GM19099 (cell line): ENCODE data around the gene TFPI2.

Experiments
- POLR2A ChIP-seq: IDR thresholded peaks from 3 replicates; pipeline ENCODE4 v1.6.1; 2011; ENCODE audit warnings: low read depth; ENCODE audit not compliant: insufficient read length; ENCODE audit errors: extremely low read depth

Gene TFPI2

GRCh38 chr7:93877742-93878141 lies 12.8 kb downstream of the TFPI2 start:
- no peak for TF ChIP-seq POLR2A

GRCh38 chr7:93873998-93874574 lies 16.5 kb downstream of the TFPI2 start:
- TF ChIP-seq POLR2A, result no peak

DNA sequence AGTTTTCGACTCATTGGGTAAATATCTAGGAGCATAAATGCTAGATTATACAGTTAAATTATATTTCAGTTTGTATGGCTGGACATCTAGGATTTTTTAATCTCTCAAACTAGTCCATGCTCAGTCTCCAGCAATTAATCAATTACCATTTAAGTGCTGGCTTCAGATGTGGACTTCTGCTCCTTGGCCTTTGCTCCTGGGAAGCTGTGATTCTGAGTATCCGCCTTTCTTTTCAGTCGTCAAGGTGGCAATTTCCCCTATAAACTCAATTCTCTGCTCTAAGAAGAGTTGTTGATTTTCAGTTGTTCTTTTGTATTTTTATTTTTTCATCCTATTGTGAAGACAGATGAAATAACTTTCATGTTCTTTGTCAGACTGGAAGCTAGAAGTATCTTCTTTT lies 23.7 kb downstream of the TFPI2 start:
- TF ChIP-seq POLR2A, result no peak

DNA sequence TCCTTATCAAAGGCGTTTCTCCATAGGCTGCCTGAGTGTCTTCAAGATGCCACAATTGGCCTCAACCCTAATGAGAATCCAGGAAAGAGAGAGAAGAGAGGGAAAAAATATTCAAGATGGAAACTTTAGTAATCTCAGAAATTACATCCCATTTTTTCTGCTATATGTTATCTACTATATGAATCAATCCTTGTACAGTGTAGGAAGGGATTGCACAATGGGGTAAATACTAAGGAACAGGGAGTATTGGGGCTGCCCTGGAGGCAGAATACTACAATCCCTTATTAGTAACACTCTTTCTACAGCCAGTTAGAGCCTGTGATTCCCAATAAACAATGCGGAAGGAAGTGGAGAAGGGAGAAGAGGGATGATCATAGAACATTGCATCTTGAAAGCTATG lies 27.9 kb downstream of the TFPI2 start:
- no peak for TF ChIP-seq POLR2A

DNA sequence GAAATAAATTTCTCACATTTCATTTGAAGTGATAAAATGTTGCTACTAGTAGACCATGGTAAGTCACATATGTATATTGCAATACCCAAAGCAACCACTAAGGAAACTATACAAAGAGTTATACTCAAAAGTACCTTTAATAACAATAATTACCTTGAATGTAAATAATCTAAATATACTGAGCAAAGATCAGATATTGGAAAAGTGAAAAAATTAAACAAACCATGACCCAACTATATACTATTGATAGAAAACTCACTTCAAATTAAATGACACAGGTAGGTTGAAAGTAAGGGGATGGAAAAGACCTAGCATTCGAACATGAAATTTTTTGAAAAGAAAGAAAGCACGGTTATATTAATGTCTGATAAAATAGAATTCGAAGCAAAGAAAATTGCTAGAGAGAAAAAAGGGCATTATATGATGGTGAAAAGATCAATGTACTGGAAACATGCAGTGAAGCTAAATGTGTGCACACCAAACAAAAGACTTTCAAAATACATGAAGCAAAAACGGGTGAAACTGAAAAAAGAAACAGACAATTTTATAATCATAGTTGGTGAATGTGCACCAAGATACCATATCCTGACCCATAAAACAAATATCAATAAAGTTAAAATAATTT lies 29.1 kb downstream of the TFPI2 start:
- TF ChIP-seq POLR2A, result no peak

GRCh38 chr7:93860261-93860660 lies 30.3 kb downstream of the TFPI2 start:
- TF ChIP-seq POLR2A, result no peak

DNA sequence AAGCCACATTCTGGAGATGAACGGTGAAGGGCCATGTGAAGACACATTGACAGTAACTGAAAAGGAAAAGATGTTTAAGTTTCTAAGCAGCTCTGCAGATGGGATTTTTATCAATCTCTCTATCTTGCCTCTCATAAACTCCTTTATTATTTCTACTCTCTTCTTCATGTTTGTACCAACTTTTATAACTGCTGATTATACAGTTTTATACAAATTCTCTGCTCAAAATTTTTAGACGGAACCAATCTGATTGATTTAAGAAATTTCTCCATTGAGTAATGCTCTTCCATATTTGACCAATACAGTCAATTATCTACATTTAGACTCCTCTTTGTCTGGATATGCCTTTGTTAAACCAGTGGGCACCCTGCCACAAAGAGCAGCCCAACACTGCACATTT lies 31.7 kb downstream of the TFPI2 start:
- no peak for TF ChIP-seq POLR2A

- TF ChIP-seq POLR2A, result no peak
Measured at GRCh38 chr7:93856323-93856722, 34.2 kb downstream of the TFPI2 start.

GRCh38 chr7:93855797-93856196 lies 34.8 kb downstream of the TFPI2 start:
- no peak for TF ChIP-seq POLR2A

- no peak for TF ChIP-seq POLR2A
Measured at GRCh38 chr7:93854480-93854879, 36.1 kb downstream of the TFPI2 start.

- TF ChIP-seq POLR2A, result no peak
Measured at GRCh38 chr7:93851536-93851935, 39.0 kb downstream of the TFPI2 start.

GRCh38 chr7:93843260-93843659 lies 47.3 kb downstream of the TFPI2 start:
- no peak for TF ChIP-seq POLR2A

- TF ChIP-seq POLR2A, result no peak
Measured at GRCh38 chr7:93838966-93839365, 51.6 kb downstream of the TFPI2 start.

DNA sequence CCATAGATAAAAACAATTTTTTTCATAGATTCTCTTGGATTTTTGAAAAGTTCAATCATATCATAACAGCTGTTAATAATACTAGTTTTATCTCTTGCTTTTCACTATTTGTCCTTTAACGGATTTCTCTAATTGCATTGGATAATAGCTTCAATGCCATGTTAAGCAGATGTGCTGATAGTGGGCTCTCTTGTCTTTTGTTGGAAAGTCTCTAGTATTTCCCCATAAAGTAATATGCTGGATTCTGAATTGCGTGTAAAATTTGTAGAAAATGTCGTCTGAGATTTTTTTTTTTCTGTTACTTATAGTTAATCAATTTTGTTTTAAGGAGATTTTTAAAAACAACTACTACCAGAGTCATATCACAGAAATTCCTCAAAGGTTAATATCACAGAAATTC lies 53.3 kb downstream of the TFPI2 start:
- TF ChIP-seq POLR2A, result no peak

GRCh38 chr7:93836116-93836515 lies 54.4 kb downstream of the TFPI2 start:
- no peak for TF ChIP-seq POLR2A

- no peak for TF ChIP-seq POLR2A
Measured at GRCh38 chr7:93835702-93836101, 54.9 kb downstream of the TFPI2 start.
